ENCODE results near the gene AFF3. TPM values are rescaled to one million over a fixed set of nuclear protein-coding genes. Genes with fewer than 3 reads are reported as not detected.

Gene AFF3
- total RNA-seq, 6 experiments from 2014 or later = 0.80 to 8.2 (median 6.8) TPM

DNA sequence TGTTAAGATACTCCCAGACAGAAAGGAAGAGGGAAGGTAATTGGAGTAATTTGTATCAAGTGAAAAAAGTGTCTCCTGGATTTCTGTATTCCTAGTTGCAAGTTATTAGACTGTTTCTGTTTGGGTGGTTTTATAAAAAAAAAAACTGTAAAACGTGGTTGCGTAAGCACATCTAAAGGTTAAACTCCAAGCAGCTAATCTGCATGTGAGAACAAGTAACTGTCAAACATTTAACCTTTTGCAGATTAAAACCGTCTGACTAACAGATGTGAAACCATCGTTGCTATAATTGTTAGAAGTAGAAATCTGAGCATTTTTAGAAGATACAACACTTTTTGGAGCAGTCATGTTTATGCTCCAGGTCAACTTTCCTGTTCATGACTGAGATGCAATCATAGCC, 72.3 kb downstream of the AFF3 start:
- Mint-ChIP-seq H3K36me3 (ENCODE audit: low read depth) (no peaks in the 10 kb centered on the region), H3K4me3 (no peak overlapping the region), H3K9me3 (no peaks in the 10 kb centered on the region), H3K27ac (no peak overlapping the region), H3K27me3 (ENCODE audit: insufficient read depth) (peaks cover 23% of the 10 kb centered on the region), H3K4me1 (ENCODE audit: low read depth) (peaks cover 6% of the 10 kb centered on the region; the same call in 1 of the 2 replicates)
- DNase-seq = no peak
- TF ChIP-seq, protein P1, sequence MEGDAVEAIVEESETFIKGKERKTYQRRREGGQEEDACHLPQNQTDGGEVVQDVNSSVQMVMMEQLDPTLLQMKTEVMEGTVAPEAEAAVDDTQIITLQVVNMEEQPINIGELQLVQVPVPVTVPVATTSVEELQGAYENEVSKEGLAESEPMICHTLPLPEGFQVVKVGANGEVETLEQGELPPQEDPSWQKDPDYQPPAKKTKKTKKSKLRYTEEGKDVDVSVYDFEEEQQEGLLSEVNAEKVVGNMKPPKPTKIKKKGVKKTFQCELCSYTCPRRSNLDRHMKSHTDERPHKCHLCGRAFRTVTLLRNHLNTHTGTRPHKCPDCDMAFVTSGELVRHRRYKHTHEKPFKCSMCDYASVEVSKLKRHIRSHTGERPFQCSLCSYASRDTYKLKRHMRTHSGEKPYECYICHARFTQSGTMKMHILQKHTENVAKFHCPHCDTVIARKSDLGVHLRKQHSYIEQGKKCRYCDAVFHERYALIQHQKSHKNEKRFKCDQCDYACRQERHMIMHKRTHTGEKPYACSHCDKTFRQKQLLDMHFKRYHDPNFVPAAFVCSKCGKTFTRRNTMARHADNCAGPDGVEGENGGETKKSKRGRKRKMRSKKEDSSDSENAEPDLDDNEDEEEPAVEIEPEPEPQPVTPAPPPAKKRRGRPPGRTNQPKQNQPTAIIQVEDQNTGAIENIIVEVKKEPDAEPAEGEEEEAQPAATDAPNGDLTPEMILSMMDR (IDR thresholded peaks at IDR 0.05) = no peak

DNA sequence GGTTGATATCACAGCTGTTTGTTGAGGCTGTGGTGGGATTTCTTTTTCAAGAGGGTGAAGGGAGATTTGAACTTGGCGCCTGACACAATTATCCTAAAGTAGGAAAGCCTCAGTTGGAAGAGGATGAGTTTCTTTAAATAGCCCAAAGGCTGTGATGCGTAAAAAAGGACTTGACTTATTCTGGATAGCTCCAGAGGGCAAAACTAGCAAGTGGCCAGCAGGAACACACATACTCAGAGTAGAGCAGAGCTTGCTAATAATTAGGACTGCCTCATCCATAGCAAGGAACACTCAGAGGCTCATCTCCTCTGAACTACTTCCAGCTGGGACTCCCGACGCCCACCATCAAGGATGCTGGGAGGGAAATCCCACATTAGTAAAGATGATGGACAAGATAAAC, 74.0 kb downstream of the AFF3 start:
- H3K4me1 Mint-ChIP-seq (ENCODE audit: low read depth) = peaks cover 6% of the 10 kb centered on the region; the same call in 1 of the 2 replicates
- H3K27ac Mint-ChIP-seq = no peak overlapping the region
- TF ChIP-seq, protein P1 (IDR thresholded peaks at IDR 0.05) = no peak
- DNase-seq = no peak
- H3K27me3 Mint-ChIP-seq (ENCODE audit: insufficient read depth) = peaks cover 18% of the 10 kb centered on the region; the same call in 1 of the 2 replicates
- peaks cover 4% of the 10 kb centered on the region for H3K36me3 Mint-ChIP-seq (ENCODE audit: low read depth)
- H3K4me3 Mint-ChIP-seq = no peak overlapping the region
- H3K9me3 Mint-ChIP-seq = peaks cover 9% of the 10 kb centered on the region

- Mint-ChIP-seq H3K9me3 (peaks cover 14% of the 10 kb centered on the region), H3K4me3 (no peak overlapping the region), H3K36me3 (ENCODE audit: low read depth) (peaks cover 7% of the 10 kb centered on the region), H3K27me3 (ENCODE audit: insufficient read depth) (peaks cover 14% of the 10 kb centered on the region; the same call in 1 of the 2 replicates), H3K27ac (no peak overlapping the region), H3K4me1 (ENCODE audit: low read depth) (peaks cover 6% of the 10 kb centered on the region; the same call in 1 of the 2 replicates)
- no peak for DNase-seq
- TF ChIP-seq, protein P1 (IDR thresholded peaks at IDR 0.05) = no peak
Measured at GRCh38 chr2:100067784-100068183, 74.6 kb downstream of the AFF3 start.

DNA sequence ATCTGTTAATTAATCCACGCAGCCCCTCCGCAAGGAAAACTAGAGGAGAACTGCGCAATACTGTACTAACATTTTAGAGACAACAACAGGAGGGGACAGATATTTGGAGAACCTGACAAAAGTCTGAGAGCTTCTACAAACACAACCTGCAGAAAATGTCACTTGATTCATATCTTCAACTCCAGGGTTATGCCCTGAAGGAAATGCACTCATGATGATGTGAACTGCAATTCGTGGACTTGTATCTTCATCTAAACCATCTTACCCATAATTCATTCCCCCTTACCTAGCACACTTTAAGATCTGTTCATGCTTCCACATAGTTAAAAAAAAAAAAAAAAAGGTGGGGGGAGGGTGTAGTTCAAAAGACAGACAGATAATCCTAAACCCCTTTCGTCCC, 75.5 kb downstream of the AFF3 start:
- DNase-seq = no peak
- Mint-ChIP-seq H3K27me3 (ENCODE audit: insufficient read depth) (peaks cover 10% of the 10 kb centered on the region; the same call in 1 of the 2 replicates), H3K36me3 (ENCODE audit: low read depth) (peaks cover 17% of the 10 kb centered on the region), H3K4me3 (no peak overlapping the region), H3K9me3 (peaks cover 19% of the 10 kb centered on the region), H3K4me1 (ENCODE audit: low read depth) (peaks cover 6% of the 10 kb centered on the region; the same call in 1 of the 2 replicates), H3K27ac (no peak overlapping the region)
- TF ChIP-seq, protein P1 (IDR thresholded peaks at IDR 0.05) = no peak

DNA sequence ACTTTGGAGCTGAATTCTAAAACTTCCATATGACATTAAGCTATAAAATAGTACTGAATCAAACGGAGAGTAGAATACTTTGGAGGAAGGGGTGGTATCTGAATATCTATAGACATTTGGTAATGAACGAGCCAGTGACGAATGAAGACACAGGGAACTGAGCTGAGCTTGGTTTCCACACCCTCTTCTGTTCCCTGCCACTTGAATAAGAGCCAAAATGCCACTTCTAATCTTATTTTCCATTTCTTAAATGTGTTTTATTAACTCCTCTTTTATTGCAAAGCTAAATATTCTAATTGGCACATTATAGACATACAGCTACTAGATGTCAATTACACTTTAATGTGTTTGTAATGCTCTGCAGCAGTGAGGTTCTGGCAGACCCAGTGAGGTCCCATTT, 76.1 kb downstream of the AFF3 start:
- Mint-ChIP-seq H3K36me3 (ENCODE audit: low read depth) (peaks cover 18% of the 10 kb centered on the region), H3K4me3 (no peak overlapping the region), H3K27ac (no peak overlapping the region), H3K9me3 (peaks cover 19% of the 10 kb centered on the region), H3K4me1 (ENCODE audit: low read depth) (peaks cover 6% of the 10 kb centered on the region; the same call in 1 of the 2 replicates), H3K27me3 (ENCODE audit: insufficient read depth) (peaks cover 11% of the 10 kb centered on the region; the same call in 1 of the 2 replicates)
- TF ChIP-seq, protein P1 (IDR thresholded peaks at IDR 0.05) = no peak
- no peak for DNase-seq

Measured in HFFc6 (cell line).